Superior temporal gyrus (tissue), 1 donor: Measurements from ENCODE around the gene POLQ.
"Not testable (repeated sequence)": the region's sequence is repeated elsewhere in the genome, so short reads cannot be mapped to it uniquely, and the experiment has no call there.

Source experiments
- DNase-seq: peaks from one replicate; pipeline ENCODE4 v3.0.0-alpha.2; 2016; ENCODE audit errors: extremely low spot score

Gene POLQ

GRCh38 chr3:121545574-121546455 is at the start of gene POLQ:
TSS of gene POLQ (minus strand) at chr3:121545988. CDS start at chr3:121545877, 111 bp downstream.
- peak; percentile 97 for DNase-seq

DNA sequence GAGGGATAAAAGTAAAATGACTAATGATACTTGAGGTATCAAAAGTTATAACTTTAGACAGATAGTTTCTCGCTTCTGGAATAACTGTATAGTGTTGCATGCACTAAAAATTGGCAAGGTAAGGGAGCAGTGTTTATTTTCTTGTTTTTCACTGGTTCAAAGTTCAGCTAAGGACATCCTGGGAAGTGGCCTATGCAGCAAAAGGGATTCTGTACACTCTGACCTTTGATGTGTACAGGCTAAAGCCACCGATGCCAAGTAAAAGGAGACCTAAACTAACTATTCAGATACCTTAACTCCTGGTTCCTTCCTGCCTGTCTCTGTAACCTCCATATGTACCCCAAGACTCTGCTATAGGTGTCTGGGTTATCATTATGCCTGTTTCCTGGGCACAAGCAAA is 49.1 kb upstream of the POLQ start:
- no peak for DNase-seq

DNA sequence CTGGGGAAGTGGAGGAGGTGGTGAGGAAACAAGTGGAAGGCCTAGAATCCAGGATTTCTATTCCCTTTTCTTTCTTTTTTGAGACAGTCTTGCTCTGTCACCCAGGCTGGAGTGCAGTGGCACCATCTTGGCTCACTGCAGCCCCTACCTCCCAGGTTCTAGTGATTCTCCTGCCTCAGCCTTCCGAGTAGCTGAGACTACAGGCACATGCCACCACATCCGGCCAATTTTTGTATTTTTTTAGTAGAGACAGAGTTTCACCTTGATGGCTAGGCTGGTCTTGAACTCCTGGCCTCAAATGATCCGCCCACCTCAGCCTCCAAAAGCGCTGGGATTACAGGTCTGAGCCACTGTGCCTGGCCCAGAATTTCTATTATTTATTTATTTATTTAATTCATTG is 48.0 kb upstream of the POLQ start:
- DNase-seq = not testable (repeated sequence)

DNA sequence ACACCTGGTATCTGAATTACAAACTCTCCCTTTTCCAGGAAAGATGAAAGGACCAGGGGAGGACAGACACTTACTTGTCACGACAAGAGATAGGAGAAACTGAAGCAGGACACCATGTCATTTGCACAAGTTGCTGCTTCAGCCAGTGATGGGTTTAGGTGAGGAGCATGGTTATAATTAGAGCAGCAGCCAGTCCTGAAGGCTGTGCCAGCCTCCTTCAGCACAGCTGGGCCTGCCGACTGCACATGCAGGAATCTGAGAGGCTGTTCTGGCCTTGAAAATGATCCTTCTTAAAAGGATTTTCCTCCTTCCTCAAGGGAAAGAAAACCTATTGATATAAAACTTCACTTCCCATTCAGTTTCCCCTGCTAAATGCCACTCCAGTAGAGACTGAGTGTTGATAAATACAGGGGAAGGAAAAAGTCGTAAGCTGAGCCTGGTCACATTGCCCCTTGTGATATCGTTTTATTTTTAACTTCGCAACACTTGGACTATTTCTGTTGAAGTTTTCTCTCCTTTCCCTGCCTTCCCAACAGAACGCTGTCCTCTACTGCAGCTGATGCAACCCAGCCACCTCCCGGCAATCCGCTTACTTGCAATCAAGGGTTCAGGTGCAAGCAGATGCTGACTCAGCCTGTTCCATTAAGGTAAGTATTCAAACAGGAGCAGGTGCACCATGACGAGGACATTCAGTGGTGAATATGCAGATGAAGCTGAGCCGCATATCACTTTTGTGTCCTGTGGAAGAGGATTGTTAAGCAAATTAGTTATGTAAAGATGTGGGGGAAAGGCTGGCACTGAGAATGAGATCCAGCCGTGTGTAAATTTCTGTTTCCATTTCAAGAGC is 47.3 kb upstream of the POLQ start, which contains the start of gene FBXO40:
Gene FBXO40 (plus strand): TSS at position 524 of the 847 bp plus-strand sequence. CDS start 27,197 bp downstream, outside the sequence.
- peak; percentile 51 for DNase-seq

DNA sequence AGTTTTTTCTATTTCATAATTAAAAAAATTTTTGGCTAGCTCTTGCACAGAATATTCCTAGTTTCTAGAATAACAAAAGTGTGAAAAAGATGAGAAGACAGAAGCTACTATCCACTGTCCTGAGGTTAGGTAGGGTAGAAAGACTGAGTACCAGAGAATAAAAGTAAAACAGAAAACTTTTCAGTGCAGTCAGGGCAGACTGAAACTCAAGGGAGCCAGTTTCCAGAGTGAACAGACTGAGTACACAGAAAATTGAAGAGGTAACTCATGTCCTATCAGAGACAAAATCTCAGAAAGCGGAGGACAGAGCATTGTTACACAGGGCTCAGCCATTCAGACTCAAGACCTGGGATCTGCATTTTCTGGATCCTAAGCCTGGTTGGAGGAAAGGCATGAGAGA is 38.6 kb upstream of the POLQ start:
- DNase-seq = no peak

DNA sequence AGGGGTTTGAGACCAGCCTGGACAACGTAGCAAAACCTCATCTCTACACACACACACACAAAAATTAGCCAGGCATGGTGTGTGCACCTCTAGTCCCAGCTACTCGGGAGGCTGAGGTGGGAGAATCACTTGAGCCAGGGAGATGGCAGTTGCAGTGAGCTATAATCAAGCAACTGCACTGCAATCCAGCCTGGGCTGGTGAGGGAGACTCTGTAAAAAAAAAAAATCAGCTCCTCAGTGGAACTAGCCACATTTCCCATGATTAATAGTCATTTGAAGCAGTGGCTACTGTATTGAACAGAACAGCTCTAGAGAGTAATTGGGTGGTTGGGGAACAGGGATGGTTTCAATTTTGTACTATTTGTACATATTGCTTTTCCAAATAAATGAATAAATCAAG is 35.9 kb upstream of the POLQ start:
- no peak for DNase-seq

- no peak for DNase-seq
These were observed 28.7 kb upstream of the POLQ start for GRCh38 chr3:121574449-121574848.

DNA sequence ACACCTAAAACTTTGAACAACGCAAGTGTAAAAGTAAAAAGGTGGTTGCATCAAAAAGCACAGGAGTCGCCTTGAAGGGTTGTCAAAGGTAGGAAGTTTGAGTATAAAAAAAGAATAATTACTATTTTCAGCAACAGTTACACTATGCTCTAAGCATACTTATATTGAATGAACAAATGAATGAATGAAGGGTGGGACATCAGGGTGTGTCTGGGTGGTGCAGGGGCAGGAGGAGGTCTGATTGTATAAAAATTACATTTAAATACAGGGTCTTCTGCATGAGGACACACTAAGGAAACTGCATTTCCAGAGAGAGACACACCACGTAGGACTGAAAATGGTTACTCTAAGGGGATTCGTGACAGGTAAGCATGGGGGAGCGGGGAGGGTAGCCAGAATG is 21.9 kb upstream of the POLQ start, which contains the start of gene ARGFX:
Gene ARGFX (plus strand): TSS at position 301 of the 400 bp plus-strand sequence. CDS start 2,765 bp downstream, outside the sequence.
- DNase-seq = no peak

GRCh38 chr3:121566773-121567172 is 21.0 kb upstream of the POLQ start:
- DNase-seq = no peak

GRCh38 chr3:121562148-121562547 is 16.4 kb upstream of the POLQ start:
- no peak for DNase-seq

DNA sequence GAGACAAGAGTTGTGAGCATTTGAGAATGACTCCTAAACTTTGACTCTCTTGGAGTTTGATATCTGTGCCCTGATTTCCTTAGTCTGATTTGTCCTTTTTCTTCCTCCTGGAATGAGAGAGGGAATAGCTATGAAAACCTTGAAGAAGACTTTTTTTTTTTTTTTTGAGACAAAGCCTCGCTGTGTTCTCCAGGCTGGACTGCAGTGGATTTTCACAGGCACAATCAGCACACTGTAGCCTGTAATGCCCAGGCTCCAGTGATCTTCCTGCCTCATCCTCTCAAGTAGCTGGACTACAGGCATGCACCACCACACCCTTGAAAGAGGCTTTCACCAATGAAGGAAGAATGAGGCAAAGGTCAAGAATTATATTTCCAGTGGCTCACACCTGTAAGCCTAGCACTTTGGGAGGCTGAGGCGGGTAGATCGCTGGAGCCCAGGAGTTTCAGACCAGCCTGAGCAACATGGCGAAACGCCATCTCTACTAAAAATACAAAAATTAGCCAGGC is 11.7 kb upstream of the POLQ start:
- DNase-seq = no peak

- no peak for DNase-seq
These were observed 7.0 kb upstream of the POLQ start for GRCh38 chr3:121552797-121553196.

- DNase-seq = no peak
These were observed 6.6 kb upstream of the POLQ start for GRCh38 chr3:121552379-121552778.

DNA sequence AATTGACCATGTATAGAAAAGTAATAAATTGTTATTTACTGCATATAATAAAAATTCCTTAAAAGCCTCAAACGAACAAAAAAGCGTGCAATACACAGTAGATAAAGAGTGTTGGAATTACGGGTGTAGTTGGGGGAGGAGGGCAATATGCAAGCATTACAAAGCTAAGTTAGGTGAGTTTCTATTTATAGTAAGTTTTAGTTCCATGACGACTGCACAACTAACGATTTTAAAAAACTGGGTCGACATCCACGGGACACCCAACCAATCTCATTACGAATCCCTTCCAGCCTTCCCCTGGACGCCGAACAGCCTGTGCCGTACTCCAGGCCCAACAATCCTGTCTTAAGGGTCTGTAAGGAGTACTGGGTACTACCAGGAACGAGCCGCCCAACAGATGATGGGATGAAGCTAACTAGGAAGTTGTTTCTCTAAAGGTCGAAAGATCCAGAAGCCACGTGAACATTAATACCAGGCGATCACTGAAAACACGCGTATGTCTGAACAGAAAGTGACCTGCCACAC is 677 bp downstream of the POLQ start:
- DNase-seq = no peak

- DNase-seq = no peak
These were observed 2.9 kb downstream of the POLQ start for GRCh38 chr3:121542924-121543323.

DNA sequence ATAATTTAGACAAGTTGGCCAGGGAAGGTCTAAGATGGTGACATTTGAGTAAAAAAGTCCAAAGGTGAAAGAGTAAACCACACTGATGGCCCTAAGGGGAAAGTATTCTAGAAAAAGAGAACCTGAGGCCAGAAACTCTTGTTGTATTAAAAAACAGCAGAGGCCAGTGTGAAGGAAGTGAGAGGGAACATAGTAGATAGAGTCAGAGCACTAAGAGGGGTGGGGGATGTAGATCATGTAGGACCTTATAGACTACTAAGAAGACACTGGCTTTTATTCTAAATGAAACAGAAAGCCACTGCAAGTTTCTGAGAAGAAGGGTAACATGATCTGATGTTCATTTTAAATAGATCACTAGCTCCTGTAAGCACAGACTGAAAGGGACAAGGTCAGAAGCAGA is 14.5 kb downstream of the POLQ start:
- DNase-seq = no peak

DNA sequence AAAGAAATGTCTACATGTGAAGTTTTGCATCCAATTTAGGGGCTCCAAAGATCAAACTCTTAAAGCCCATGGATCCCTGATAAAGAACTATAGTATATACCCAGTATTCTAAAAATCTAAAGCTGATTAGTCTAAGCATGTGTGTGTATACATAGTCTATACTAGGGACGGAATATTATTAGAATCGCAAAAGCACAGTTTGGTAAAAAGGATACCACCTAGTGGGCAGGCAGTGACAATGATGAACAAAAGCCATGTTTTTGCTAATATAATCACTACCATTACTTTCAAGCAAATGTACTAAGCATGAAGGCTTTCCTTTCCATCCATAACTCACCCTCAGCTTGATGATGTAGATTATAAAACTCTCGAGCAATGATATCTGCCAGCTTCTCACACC is 16.5 kb downstream of the POLQ start:
- DNase-seq = no peak

DNA sequence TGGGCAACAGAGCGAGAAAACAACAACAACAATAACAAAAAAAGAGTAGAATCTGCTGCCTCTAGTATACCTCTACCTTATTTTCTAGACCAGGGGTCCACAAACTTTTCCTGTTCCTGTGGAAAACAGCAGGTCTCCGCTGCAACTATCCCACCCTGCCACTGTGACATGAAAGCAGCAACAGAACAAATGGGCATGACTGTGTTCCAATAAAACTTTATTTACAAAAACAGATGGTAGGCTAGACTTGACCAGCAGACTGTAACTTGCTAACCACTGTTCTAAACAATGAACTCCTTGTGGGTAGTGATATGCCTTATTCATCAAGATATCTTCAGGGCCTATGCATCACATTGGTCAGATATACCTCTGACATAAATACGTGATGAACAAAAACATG is 25.3 kb downstream of the POLQ start:
- no peak for DNase-seq

DNA sequence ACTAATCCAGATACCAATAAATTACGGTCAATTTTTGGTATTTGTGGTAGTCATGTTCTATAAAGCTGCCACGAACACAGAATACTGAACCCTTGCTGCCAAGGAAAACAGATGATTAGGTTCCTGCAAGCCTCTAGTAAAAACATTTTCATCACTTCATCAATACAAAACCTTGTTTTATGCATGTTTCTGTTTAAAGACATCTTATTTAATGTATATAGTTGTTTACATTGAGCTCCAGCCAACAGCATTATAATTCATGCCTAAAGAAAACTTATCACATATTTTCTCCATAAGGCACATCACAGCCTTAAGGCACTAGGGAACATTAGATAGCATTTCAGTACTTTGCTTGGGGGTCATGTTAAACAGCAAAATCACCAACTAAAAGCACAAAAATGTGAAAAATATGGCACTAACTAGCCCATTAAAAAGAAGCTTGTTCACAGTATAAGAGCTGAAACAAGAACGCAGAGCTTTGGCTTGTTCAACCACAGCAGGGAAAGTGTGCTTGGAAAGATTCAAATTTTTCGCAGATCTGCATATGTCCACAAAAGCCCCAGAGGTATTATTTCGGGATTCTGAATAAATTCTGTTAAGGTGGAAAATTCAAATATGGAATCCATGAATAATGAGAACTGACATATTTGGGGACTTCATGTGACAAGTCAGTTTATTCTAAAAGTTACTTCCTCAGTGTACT is 27.7 kb downstream of the POLQ start:
- DNase-seq = no peak

DNA sequence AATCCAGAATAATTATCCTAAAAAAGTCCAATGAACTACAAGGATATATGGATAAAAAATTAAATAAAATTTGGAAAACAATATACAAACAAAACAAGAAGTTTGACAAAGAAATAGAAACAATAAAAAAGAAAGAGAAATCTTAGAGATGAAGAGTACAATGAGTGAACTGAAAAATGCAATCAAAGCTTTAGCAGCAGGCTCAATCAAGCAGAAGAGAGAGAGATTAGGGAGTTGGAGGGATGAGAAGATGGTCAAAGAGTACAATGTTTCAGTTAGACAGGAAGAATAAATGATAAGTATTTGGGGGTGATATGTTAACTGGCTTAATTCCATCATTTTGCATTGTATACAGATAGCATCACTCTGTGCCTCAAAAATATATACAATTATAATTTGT is 29.9 kb downstream of the POLQ start:
- no peak for DNase-seq

- no peak for DNase-seq
These were observed 30.5 kb downstream of the POLQ start for GRCh38 chr3:121515313-121515712.
